HG03060 (cell line): ENCODE measurements around the gene MON1B.
"Not testable (repeated sequence)": the region's sequence is repeated elsewhere in the genome, so short reads cannot be mapped to it uniquely, and the experiment has no call there.

ENCODE experiments used
- ATAC-seq: cut with Tn5 transposase; IDR thresholded peaks from one replicate; pipeline ENCODE4 v1.9.1; 2021; ENCODE audit warnings: low read depth, moderate number of reproducible peaks; ENCODE audit not compliant: unreplicated experiment

Gene MON1B

DNA sequence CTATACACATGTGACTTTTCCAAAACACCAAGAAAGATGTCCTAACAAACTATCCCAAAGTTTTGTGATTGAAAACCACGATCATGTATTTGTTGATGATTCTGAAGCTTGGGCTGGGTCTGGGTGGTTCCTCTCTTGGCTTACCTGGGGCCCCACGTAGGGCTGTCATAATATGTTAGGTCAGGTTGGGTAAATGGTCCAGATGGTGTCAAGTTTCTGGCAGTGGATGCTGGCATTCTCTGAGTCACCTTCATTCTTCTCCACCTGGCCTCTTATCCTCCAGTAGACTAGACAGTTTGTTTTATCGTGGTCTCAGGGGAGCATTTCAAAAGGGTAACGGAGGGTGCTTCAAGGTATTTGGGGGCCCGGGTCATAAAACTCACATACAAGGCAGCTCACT lies 47.6 kb downstream of the MON1B start:
- no peak for ATAC-seq

DNA sequence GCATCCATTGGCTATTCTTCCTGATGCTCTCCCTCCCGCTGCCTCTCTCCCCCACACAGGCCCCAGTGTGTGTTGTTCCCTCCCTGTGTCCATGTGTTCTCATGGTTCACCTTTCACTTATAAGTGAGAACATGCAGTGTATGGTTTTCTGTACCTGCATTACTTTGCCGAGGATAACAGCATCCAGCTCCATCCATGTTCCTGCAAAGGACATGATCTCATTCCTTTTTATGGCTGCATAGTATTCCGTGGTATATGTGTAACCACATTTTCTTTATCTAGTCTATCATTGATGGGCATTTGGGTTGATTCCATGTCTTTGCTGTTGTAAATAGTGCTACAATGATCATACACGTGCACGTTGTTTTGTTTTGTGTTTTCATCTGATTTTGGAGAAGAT lies 51.5 kb downstream of the MON1B start:
- not testable (repeated sequence) for ATAC-seq

DNA sequence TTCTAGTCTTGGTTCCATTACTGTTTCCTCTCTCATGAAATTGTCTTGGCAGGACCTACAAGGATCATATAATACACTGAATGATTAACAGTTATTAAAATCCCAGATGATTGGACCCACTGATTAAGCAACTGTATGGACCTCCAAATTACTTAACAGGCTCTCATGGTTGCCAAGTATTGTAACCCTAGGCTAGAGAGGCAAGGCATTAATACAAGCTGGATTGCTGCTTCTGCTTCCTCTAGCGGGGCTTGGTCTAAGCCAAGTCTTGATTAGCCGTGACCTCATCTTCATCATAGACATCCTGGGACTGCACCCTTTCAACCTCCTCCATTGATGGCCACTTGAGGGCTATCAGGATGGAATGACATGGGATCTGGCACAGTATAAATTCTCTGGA lies 55.2 kb downstream of the MON1B start:
- ATAC-seq: no peak

DNA sequence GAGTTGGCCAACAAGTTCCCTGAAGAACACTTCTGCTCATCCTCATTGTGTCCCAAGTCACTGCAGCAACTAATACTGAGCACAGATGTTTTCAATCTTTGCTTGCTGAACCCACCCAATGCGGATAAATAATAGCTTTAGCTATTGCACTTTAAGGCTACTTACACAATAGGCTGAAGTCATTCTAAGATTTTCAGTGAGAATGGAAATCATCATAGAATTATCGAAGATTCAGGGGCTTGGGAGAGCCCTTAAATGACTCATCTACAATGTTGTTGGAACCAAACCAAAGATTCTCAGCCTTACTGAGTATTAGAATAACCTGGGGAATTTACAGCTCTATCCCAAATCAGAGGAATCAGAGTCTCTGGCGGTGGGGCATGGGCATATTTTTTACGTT lies 59.4 kb downstream of the MON1B start:
- no peak for ATAC-seq
